HG02588 (cell line): ENCODE data around the gene ZMYND19.
A peak's percentile ranks its signal among the peaks of the same experiment; 100 is the strongest.
"Not testable (repeated sequence)": the region's sequence is repeated elsewhere in the genome, so short reads cannot be mapped to it uniquely, and the experiment has no call there.

Source experiments
- ATAC-seq: cut with Tn5 transposase; IDR thresholded peaks from one replicate; pipeline ENCODE4 v1.9.1; 2021; ENCODE audit warnings: mild to moderate bottlenecking, moderate library complexity; ENCODE audit not compliant: unreplicated experiment

Gene ZMYND19

DNA sequence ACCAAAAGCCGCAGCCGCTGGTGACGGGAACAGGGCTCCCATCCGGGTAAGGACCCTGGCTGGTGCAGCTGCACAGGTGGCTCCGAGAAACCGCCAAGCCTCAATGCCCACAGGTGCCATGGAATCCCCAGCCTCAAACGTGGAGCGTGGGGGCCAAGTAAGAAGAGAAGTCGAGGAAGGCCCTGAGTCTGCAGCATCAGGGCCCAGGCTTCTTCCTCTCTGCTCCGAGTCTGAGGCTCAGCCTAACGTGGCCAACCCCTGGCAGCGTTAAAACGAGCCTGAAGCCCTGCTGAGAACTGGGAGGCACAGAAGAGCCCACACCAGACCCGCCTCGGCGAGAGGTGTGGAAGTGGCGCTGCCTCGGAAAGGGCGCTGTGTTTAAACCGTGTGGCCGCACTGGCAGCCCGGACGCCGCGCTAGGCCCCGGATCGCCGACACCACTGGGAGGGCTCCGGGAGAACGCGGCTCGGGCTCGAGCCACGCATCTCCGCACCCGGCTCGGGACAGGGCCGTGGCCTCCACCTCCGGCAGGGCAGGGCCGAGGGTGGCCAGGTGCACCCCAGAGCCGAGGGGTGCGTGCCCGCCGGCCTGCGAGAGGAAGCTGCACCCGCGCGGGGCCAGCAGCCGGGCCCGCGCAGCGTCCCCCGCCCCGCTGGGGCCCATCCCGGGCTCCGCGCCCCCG, 730 bp downstream of the ZMYND19 start:
- ATAC-seq = peak; percentile 5

- ATAC-seq = no peak
Observed at GRCh38 chr9:137588891-137589290, 1.4 kb downstream of the ZMYND19 start.

GRCh38 chr9:137588311-137588710, 2.0 kb downstream of the ZMYND19 start:
- no peak for ATAC-seq

GRCh38 chr9:137586854-137587253, 3.5 kb downstream of the ZMYND19 start:
- ATAC-seq = no peak

- no peak for ATAC-seq
Observed at GRCh38 chr9:137583957-137584356, 6.4 kb downstream of the ZMYND19 start.

DNA sequence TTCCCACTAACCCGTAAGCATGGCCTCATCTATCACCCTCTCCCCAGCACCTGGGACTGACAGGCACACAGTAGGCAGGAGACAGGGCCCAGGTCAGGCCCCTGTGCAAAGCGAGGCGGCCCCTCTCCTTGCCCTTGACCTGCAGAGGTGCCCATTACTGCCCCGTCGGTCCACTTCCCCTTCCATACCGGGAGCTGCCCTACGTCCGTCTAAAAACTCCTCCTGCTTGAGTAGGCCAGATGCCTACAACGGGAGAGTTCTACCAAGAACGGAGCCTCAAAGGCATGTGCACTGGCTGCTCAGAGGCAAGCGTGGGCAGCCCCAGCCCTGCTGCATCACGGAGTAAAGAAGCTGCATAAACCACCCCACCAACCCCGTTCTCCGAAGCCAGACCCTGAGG, 7.0 kb downstream of the ZMYND19 start:
- ATAC-seq = no peak

GRCh38 chr9:137582286-137582860, 7.9 kb downstream of the ZMYND19 start:
- ATAC-seq = no peak

DNA sequence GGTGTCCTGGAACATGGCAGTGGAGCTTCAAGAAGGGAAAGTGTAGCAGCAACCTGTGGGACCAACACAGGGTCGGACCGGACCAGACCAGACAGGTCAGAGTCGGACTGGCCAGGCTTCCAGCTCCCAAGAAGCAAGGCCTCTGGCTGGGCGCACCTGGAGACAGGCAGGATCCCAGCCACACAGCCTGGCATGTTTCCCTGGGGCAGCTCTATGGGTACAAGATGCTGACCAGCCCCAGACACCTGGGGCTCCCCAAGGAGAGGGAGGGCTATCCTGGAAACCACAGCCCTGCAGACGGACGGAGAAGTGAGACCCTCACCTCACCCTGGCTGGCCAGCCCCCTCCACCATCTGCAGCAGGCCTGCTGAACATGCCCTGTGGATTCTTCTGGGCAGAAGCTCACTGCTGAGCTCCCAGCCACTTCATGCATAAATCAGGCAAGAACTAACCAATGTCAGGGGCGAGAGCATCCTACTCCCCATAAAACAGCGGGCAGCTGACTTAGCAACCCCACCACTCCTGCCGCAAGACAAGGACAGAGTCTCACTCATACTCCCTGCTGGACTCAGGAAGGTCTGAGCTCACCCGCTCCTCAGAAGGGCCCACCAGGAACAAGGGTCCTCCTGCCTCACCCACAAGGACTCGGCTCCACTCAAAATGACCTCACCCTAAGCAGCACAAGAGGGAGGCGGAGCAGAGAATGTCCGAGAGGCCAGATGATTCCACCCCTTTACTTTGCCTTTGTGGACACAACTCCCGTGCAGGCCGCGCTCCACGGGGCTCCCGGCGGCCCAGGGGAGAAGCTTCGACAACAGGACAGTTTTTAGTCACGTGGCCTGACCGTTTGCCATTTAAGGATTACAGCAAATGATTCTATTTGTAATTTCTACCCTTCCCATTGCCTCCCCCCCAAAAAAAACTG, 8.7 kb downstream of the ZMYND19 start:
- no peak for ATAC-seq

DNA sequence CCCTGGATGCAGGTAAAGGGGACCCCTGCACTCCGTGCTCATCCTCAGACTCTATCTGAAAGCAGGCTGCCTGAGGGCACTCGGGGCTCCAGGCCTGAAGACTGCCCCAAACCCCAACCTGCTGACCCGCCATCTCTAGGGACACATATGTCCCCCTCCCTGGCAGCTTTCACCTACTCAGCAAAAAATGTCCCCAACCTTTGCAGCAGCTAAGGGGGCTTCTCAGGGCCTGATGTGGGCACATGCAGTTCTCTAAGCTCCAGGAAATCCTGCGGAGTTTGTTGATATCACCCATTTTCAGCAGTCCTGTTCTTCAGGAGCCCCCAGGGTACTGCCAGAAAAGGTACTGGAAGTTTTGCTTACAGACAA, 9.4 kb downstream of the ZMYND19 start:
- ATAC-seq = no peak

DNA sequence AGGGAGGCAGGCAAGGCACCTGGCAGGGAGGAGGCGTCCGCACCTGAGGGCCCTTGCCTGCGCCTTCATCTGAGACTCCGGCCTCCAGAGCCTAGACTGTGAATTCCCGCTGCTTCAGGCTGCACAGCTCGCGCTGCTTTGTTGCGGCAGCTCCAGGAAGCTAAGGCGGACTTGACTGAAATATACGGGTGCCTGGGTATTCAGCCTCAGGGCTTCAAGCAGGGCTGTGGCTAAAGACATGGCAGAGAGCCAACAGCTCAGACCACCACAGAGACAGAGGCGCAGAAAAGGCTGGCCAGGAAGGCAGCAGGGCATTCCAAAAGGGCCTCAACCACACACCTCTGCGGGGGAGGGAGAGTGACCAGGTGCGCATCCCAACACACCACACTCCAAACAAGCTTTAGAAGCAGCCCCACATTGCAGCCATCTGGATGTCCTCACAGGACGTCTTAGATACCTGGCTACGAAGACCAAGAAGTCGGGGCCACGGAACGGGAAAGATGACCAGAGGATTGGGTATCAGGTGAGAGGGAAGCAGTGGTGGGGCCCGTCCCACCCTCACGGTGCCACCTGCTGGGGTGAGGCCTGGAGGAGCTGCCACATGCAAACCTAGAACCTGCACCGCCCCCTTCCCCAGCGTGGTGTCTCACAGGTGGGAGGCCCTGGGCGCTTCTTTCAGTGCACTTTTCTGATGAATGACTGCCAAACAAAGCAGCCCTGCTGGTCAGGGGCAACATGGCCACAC, 9.9 kb downstream of the ZMYND19 start:
- no peak for ATAC-seq

DNA sequence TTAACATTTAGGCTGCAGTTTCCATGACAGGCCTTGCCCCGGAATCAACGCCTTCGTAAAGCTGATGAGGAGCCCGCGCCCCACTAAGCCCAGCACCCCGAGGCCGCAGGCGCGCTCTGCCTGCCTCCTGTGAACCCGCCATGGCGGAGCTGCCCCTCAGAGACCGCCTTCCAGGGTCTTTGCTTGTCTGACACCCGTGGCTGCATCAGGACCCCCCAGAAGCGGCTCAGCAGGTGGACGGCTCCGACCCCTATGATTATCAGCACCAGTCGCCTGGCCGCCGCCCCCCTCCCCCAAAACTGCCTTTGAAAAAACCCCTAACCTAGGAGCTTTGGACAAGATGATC, 11.1 kb downstream of the ZMYND19 start:
- ATAC-seq = no peak

DNA sequence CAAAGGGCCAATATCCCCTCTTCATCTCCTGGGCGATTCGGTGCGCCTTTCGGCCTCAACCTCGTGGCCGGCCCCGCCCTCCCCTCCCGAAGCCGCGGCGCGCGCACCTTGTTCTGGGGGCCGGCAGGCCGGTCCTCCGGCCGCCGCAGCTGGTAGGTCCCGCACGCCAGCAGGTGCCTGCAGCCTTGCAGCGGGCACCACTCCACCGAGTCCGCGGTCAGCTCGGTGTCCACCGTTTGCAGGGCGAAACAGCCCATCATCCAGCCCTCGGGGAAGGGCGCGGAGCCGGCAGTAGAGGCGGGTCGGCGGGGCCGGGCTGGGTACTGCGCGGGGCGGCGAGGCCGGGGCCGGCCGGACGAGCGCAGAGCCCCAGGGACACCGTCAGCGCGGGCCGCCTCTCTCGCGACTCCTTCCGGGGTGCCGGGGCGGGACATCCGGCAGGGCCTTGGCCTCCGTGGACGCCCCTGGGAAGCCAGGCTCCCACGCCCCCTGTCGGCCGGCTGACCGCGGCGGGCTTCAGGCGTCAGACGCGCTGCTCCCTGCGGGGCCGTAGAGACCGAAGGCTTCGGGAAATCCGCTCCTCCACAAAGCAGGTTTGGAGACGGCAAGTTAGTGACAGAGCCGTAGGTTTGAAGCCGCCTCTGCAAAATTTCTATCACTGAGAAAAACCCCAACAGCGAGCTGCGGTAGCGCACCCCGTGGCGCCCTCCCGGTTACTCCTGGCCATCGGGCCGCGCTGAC, 11.6 kb downstream of the ZMYND19 start, which contains the start of gene DPH7:
DPH7 (minus strand) TSS at position 408 of the 741 bp plus-strand sequence; CDS start at position 260, 148 bp downstream.
- ATAC-seq = peak; percentile 94

- no peak for ATAC-seq
Observed at GRCh38 chr9:137575716-137576411, 14.4 kb downstream of the ZMYND19 start.

DNA sequence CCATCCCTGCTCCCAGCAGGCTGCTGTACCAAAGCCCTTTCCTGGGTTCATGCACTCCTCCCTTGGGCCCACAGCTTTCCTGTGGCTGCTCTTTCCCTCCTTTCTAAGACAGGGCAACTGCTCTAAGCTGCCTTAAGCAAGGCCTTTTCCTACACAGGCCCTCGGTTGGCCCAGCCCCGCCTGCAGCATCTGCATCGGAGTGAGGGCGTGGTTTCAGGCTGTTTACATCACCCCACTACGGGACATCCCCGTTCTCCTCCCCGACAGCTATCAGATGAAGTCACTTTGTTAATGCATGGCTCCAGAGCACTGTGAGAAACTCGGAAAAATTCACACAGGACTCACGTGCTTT, 15.0 kb downstream of the ZMYND19 start:
- no peak for ATAC-seq

- ATAC-seq = no peak
Observed at GRCh38 chr9:137574192-137574591, 16.1 kb downstream of the ZMYND19 start.

DNA sequence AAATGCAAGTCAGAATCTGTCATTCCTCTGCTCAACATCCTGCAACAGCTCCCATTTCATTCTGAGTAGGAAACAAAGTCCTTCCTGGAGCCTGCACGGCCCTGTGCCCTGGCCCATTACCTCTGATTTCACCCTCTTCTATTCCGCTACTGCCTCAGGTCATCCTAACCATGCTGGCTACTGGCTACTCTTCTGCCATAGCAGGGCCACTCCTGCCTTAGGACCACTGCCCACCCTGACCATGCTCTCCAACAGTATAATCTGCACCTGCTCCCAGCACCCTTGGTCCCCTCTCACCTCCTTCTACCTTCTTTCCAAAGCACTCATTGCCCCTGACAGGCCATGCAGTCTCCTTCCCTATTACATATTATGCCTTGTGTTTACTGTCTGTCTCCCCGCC, 19.7 kb downstream of the ZMYND19 start:
- no peak for ATAC-seq

GRCh38 chr9:137569609-137570203, 20.6 kb downstream of the ZMYND19 start:
- ATAC-seq = no peak

- not testable (repeated sequence) for ATAC-seq
Observed at GRCh38 chr9:137568445-137568844, 21.9 kb downstream of the ZMYND19 start.

GRCh38 chr9:137564817-137565411, 25.4 kb downstream of the ZMYND19 start:
- no peak for ATAC-seq
